ENCODE results near the gene CELSR1. TPM values are rescaled to one million over a fixed set of nuclear protein-coding genes. Genes with fewer than 3 reads are reported as not detected.

The CELSR1 gene
- total RNA-seq, 1 experiment from 2014 or later = 19.6 TPM

GRCh38 chr22:46534177-46534776 lies 3.1 kb downstream of the CELSR1 start:
- no peak for TF ChIP-seq FOSL1 (IDR thresholded peaks at IDR 0.05; ENCODE audit: low read depth)
- TF ChIP-seq SRF (IDR thresholded peaks at IDR 0.05; ENCODE audit: low read depth) = no peak
- TF ChIP-seq ATF3 (IDR thresholded peaks at IDR 0.05) = no peak
- TF ChIP-seq EZH2phosphoT487 (IDR thresholded peaks at IDR 0.05; ENCODE audit: borderline replicate concordance) = no peak
- no peak for TF ChIP-seq CEBPB (IDR thresholded peaks at IDR 0.05; ENCODE audit: low read depth)
- no peak for TF ChIP-seq JUND (IDR thresholded peaks at IDR 0.05)
- TF ChIP-seq YY1 (IDR thresholded peaks at IDR 0.05; ENCODE audit: extremely low read depth, insufficient replicate concordance, low read depth, low read length) = no peak
- H3K4me3 ChIP-seq (replicated peaks in 1 of 2; ENCODE audit: low read depth in 1 of 2, low read length in 2 of 2) = no peak overlapping the region
- H3K9ac ChIP-seq (ENCODE audit: low read length) = no peak overlapping the region
- ChIA-PET POLR2A (no interaction called here), RAD21 (ENCODE audit: low non-redundant PET in 1 of 2, low total read pairs in 2 of 2, uncharacterized antibody in 2 of 2, unreplicated experiment in 2 of 2) (no interaction called here), CTCF (no interaction called here)
- intact Hi-C loops (cut with micrococcal nuclease) = loop anchor here (10.0 kb wide), 1 partner anchor 79 kb away; no protein-coding TSS in a partner anchor
- peaks cover 18% of the 10 kb centered on the region for H3K79me2 ChIP-seq (ENCODE audit: insufficient read depth, low read length)
- H3K9me3 ChIP-seq (ENCODE audit: control insufficient read depth in 1 of 2, insufficient read depth in 1 of 2, low read depth in 1 of 2, low read length in 2 of 2) = peaks cover 0 to 14% of the 10 kb centered on the region in 2 experiments; a peak in 1 of 4 replicates
- H3K27ac ChIP-seq (ENCODE audit: low read depth, low read length) = no peak overlapping the region
- H3K4me2 ChIP-seq (ENCODE audit: low read length) = no peak overlapping the region
- H3K4me1 ChIP-seq (ENCODE audit: control insufficient read depth in 1 of 2, insufficient read depth in 2 of 2, low read length in 2 of 2) = peaks cover 7 to 19% of the 10 kb centered on the region in 2 experiments
- ATAC-seq = no peak
- H3K36me3 ChIP-seq (ENCODE audit: control insufficient read depth in 1 of 2, insufficient read depth in 2 of 2, low read length in 2 of 2) = no peaks in the 10 kb centered on the region
- BruUV-seq (replicated peaks) = no TSS peak
- no peaks in the 10 kb centered on the region for H4K20me1 ChIP-seq (ENCODE audit: insufficient read depth)
- H3K9me2 ChIP-seq (ENCODE audit: insufficient read depth) = no peaks in the 10 kb centered on the region
- H2AFZ ChIP-seq (ENCODE audit: low read depth, low read length, poor library complexity, severe bottlenecking) = no peak overlapping the region
- no peak for DNase-seq (ENCODE audit: low read depth, low spot score)
- H3K27me3 ChIP-seq (ENCODE audit: insufficient read depth, low read length) = no peaks in the 10 kb centered on the region

- H3K4me2 ChIP-seq (ENCODE audit: low read length) = no peak overlapping the region
- ChIA-PET POLR2A (no interaction called here), CTCF (no interaction called here), RAD21 (ENCODE audit: low non-redundant PET in 1 of 2, low total read pairs in 2 of 2, uncharacterized antibody in 2 of 2, unreplicated experiment in 2 of 2) (no interaction called here)
- H4K20me1 ChIP-seq (ENCODE audit: insufficient read depth) = no peaks in the 10 kb centered on the region
- H3K27me3 ChIP-seq (ENCODE audit: insufficient read depth, low read length) = no peaks in the 10 kb centered on the region
- DNase-seq (ENCODE audit: low read depth, low spot score) (no peak), ATAC-seq (no peak)
- H3K9me2 ChIP-seq (ENCODE audit: insufficient read depth) = no peaks in the 10 kb centered on the region
- peaks cover 0 to 14% of the 10 kb centered on the region in 2 experiments; a peak in 1 of 4 replicates for H3K9me3 ChIP-seq (ENCODE audit: control insufficient read depth in 1 of 2, insufficient read depth in 1 of 2, low read depth in 1 of 2, low read length in 2 of 2)
- H3K4me3 ChIP-seq (replicated peaks in 1 of 2; ENCODE audit: low read depth in 1 of 2, low read length in 2 of 2) = no peak overlapping the region
- no peak overlapping the region for H3K27ac ChIP-seq (ENCODE audit: low read depth, low read length)
- no peaks in the 10 kb centered on the region for H3K36me3 ChIP-seq (ENCODE audit: control insufficient read depth in 1 of 2, insufficient read depth in 2 of 2, low read length in 2 of 2)
- intact Hi-C loops (cut with micrococcal nuclease) = loop anchor here (10.0 kb wide), 1 partner anchor 78 kb away; no protein-coding TSS in a partner anchor
- peaks cover 18% of the 10 kb centered on the region for H3K79me2 ChIP-seq (ENCODE audit: insufficient read depth, low read length)
- no peak overlapping the region for H2AFZ ChIP-seq (ENCODE audit: low read depth, low read length, poor library complexity, severe bottlenecking)
- peaks cover 0 to 14% of the 10 kb centered on the region in 2 experiments; a peak in 3 of 4 replicates for H3K4me1 ChIP-seq (ENCODE audit: control insufficient read depth in 1 of 2, insufficient read depth in 2 of 2, low read length in 2 of 2)
- no peak overlapping the region for H3K9ac ChIP-seq (ENCODE audit: low read length)
- no TSS peak for BruUV-seq (replicated peaks)
- TF ChIP-seq ZBTB33 (IDR thresholded peaks at IDR 0.05; ENCODE audit: extremely low read depth, insufficient replicate concordance, low read length) (no peak), EZH2phosphoT487 (IDR thresholded peaks at IDR 0.05; ENCODE audit: borderline replicate concordance) (no peak), CEBPB (IDR thresholded peaks at IDR 0.05; ENCODE audit: low read depth) (no peak), TCF7L2 (IDR thresholded peaks at IDR 0.05; ENCODE audit: borderline replicate concordance, extremely low read depth, insufficient read depth, insufficient read length) (no peak), EGR1 (IDR thresholded peaks at IDR 0.05; ENCODE audit: low read depth) (no peak), SIN3A (IDR thresholded peaks at IDR 0.05; ENCODE audit: low read depth) (no peak), ZFX (IDR thresholded peaks at IDR 0.05) (no peak), SRF (IDR thresholded peaks at IDR 0.05; ENCODE audit: low read depth) (no peak), MAX (IDR thresholded peaks at IDR 0.05) (no peak), EZH2 (IDR thresholded peaks at IDR 0.05) (no peak), JUND (IDR thresholded peaks at IDR 0.05) (no peak)
Observed at GRCh38 chr22:46533070-46533833, 4.2 kb downstream of the CELSR1 start.
